ENCODE data around the gene FBF1.

Gene FBF1

GRCh38 chr17:75937652-75938051 is 3.2 kb downstream of the FBF1 start:
- TF ChIP-seq FOXP2 (optimal IDR thresholded peaks at IDR 0.05; ENCODE audit: borderline replicate concordance, extremely low read depth, extremely low read length, insufficient read depth) (no peak), REST (IDR thresholded peaks at IDR 0.05; ENCODE audit: insufficient read depth in 1 of 2, low read depth in 2 of 2, low read length in 2 of 2) (no peak), POLR2AphosphoS5 (IDR thresholded peaks at IDR 0.05; ENCODE audit: low read depth, low read length) (no peak), TAF1 (IDR thresholded peaks at IDR 0.05; ENCODE audit: borderline replicate concordance, insufficient read depth, low read length) (no peak), SIN3A (IDR thresholded peaks at IDR 0.05; ENCODE audit: borderline replicate concordance, insufficient read depth, low read length) (no peak)

- no peak for TF ChIP-seq TAF1 (IDR thresholded peaks at IDR 0.05; ENCODE audit: borderline replicate concordance, insufficient read depth, low read length)
- TF ChIP-seq FOXP2 (optimal IDR thresholded peaks at IDR 0.05; ENCODE audit: borderline replicate concordance, extremely low read depth, extremely low read length, insufficient read depth), result no peak
- TF ChIP-seq REST (IDR thresholded peaks at IDR 0.05; ENCODE audit: insufficient read depth in 1 of 2, low read depth in 2 of 2, low read length in 2 of 2), result no peak
- TF ChIP-seq SIN3A (IDR thresholded peaks at IDR 0.05; ENCODE audit: borderline replicate concordance, insufficient read depth, low read length), result no peak
- no peak for TF ChIP-seq POLR2AphosphoS5 (IDR thresholded peaks at IDR 0.05; ENCODE audit: low read depth, low read length)
These were observed 7.0 kb downstream of the FBF1 start for GRCh38 chr17:75933808-75934207.

- no peak for TF ChIP-seq FOXP2 (optimal IDR thresholded peaks at IDR 0.05; ENCODE audit: borderline replicate concordance, extremely low read depth, extremely low read length, insufficient read depth)
- TF ChIP-seq POLR2AphosphoS5 (IDR thresholded peaks at IDR 0.05; ENCODE audit: low read depth, low read length), result no peak
- no peak for TF ChIP-seq SIN3A (IDR thresholded peaks at IDR 0.05; ENCODE audit: borderline replicate concordance, insufficient read depth, low read length)
- TF ChIP-seq REST (IDR thresholded peaks at IDR 0.05; ENCODE audit: insufficient read depth in 1 of 2, low read depth in 2 of 2, low read length in 2 of 2), result no peak
- no peak for TF ChIP-seq TAF1 (IDR thresholded peaks at IDR 0.05; ENCODE audit: borderline replicate concordance, insufficient read depth, low read length)
These were observed 8.0 kb downstream of the FBF1 start for GRCh38 chr17:75932852-75933251.

GRCh38 chr17:75931062-75931461 is 9.8 kb downstream of the FBF1 start:
- TF ChIP-seq REST (IDR thresholded peaks at IDR 0.05; ENCODE audit: insufficient read depth in 1 of 2, low read depth in 2 of 2, low read length in 2 of 2), result no peak
- no peak for TF ChIP-seq TAF1 (IDR thresholded peaks at IDR 0.05; ENCODE audit: borderline replicate concordance, insufficient read depth, low read length)
- no peak for TF ChIP-seq FOXP2 (optimal IDR thresholded peaks at IDR 0.05; ENCODE audit: borderline replicate concordance, extremely low read depth, extremely low read length, insufficient read depth)
- no peak for TF ChIP-seq POLR2AphosphoS5 (IDR thresholded peaks at IDR 0.05; ENCODE audit: low read depth, low read length)
- no peak for TF ChIP-seq SIN3A (IDR thresholded peaks at IDR 0.05; ENCODE audit: borderline replicate concordance, insufficient read depth, low read length)

Data from PFSK-1 (cell line).